Measurements from ENCODE around the gene DCXR.

The DCXR gene

DNA sequence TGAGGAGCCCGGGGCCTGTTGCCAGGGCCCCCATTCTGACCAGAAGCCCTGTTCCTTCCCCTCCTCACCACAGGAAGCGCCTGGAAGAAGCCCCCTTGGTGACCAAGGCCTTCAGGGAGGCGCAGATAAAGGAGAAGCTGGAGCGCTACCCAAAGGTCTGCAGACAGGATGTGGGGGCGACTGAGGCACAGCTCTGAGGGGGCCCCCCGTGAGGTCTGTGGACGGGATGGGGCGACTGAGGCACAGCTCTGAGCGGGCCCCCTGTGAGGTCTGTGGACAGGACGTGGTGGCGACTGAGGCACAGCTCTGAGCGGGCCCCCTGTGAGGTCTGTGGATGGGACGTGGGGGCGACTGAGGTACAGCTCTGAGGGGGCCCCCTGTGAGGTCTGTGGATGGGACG, 28.1 kb downstream of the DCXR start:
- no peaks in the 10 kb centered on the region for H3K36me3 ChIP-seq (ENCODE audit: insufficient read depth, low read depth, low read length)
- no peak overlapping the region for H3K9ac ChIP-seq (ENCODE audit: low read depth, low read length)
- H3K4me1 ChIP-seq (ENCODE audit: insufficient read depth, low read length), result no peaks in the 10 kb centered on the region
- H3K4me3 ChIP-seq (ENCODE audit: low read length), result no peak overlapping the region
- H3K9me3 ChIP-seq (ENCODE audit: insufficient read depth, low read depth, low read length), result no peaks in the 10 kb centered on the region
- no peaks in the 10 kb centered on the region for H3K27me3 ChIP-seq (ENCODE audit: insufficient read depth, low read length)
- H3K27ac ChIP-seq (ENCODE audit: low read length), result no peak overlapping the region

DNA sequence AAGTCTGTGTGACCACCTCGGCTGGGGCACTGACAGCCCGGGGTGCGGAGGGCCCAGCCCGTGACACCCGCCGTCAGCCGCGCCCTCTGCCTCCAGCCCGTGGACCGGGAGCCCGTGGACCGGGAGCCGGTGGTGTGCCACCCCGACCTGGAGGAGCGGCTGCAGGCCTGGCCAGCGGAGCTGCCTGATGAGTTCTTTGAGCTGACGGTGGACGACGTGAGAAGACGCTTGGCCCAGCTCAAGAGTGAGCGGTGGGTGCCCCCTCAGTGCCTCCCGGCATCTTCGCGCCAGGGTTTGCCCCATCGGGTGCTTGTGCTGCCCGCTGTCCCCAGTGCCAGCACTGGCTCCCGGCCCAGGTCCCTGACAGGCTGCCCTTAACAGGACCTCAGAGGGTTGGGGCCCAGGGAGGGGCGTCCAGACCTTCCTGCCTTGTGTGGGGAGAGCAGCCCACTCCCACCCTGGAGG, 28.5 kb downstream of the DCXR start:
- Histone ChIP-seq H3K4me1 (ENCODE audit: insufficient read depth, low read length) (no peaks in the 10 kb centered on the region), H3K27ac (ENCODE audit: low read length) (no peak overlapping the region), H3K27me3 (ENCODE audit: insufficient read depth, low read length) (no peaks in the 10 kb centered on the region), H3K36me3 (ENCODE audit: insufficient read depth, low read depth, low read length) (no peaks in the 10 kb centered on the region), H3K4me3 (ENCODE audit: low read length) (no peak overlapping the region), H3K9ac (ENCODE audit: low read depth, low read length) (no peak overlapping the region), H3K9me3 (ENCODE audit: insufficient read depth, low read depth, low read length) (no peaks in the 10 kb centered on the region)

DNA sequence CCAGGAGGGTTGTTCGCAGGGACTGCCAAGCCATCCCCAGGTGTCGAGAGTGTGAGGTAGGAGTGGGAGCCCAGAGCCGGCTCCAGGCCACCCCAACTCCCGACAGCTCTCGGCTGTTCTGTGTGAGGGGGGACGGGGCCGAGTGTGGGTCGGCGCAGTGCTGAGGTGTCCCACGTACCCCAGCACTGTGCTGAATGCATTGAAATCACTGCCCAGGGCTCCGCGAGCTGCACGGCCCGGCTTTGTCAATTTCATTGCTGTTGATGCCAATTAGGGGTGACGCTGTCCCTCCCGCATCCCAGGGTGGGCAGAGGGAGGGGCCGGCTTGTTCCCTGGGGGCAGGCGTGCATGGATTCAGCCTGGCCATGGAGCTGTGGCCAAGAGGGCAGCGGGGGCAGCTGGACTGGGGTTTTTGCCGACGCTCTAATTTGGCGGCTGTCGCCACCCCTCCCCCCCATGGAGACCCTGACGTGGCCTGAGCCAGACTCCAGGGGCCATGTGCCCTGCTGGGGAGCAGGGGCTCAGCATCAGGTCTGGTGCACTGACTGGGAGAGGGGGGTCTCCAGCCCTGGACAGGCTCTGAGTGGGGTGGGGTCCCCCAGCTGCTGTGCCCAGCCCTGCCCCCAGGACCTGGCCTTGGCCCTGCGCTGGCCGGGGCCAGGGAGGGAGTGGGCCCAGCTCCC, 29.1 kb downstream of the DCXR start:
- H3K4me1 ChIP-seq (ENCODE audit: insufficient read depth, low read length), result no peaks in the 10 kb centered on the region
- no peak overlapping the region for H3K9ac ChIP-seq (ENCODE audit: low read depth, low read length)
- no peak overlapping the region for H3K27ac ChIP-seq (ENCODE audit: low read length)

DNA sequence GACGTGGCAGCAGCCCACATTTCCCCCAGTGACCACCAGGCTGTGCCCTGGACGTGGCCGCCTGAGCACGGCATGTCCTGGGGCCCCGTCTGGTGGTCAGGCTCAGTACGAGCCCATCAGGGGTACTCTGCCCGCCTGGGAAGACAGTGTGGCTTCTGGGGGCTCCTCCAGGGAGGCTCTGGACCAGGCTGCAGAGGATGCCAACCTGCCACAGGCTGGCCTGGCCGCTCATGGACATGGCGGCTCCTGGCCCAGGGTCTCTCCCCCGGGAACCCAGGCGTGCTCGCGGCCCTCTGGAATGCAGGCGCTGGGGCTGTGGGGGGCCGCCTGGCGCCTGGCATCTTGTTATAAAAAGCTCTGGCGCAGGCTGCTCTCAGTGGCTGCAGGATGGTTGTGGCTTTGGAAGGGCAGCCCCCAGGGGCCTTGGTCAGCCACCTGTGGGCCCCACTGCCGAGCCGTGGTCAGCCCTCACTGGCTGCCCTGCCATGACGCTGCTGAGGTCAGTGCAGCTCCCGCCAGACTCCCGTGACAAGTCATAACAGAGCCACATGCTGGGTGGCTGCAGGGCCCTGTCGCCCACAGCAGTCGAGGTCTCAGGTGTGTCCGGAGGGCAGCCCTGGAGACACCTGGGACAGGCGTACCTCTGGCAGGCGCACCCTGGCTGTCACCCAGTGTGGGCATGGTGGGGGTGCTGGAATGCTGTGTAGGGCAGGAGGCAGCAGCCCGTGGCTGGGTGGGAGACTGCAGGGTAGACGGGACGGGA, 29.8 kb downstream of the DCXR start:
- no peaks in the 10 kb centered on the region for H3K36me3 ChIP-seq (ENCODE audit: insufficient read depth, low read depth, low read length)
- H3K27ac ChIP-seq (ENCODE audit: low read length), result no peak overlapping the region
- H3K4me1 ChIP-seq (ENCODE audit: insufficient read depth, low read length), result no peaks in the 10 kb centered on the region
- H3K9ac ChIP-seq (ENCODE audit: low read depth, low read length), result no peak overlapping the region
- no peak overlapping the region for H3K4me3 ChIP-seq (ENCODE audit: low read length)
- H3K27me3 ChIP-seq (ENCODE audit: insufficient read depth, low read length), result no peaks in the 10 kb centered on the region
- H3K9me3 ChIP-seq (ENCODE audit: insufficient read depth, low read depth, low read length), result no peaks in the 10 kb centered on the region

More for the DNA sequence above, 29.1 kb downstream of the DCXR start:
- Histone ChIP-seq H3K4me3 (ENCODE audit: low read length) (no peak overlapping the region), H3K27me3 (ENCODE audit: insufficient read depth, low read length) (no peaks in the 10 kb centered on the region), H3K36me3 (ENCODE audit: insufficient read depth, low read depth, low read length) (no peaks in the 10 kb centered on the region), H3K9me3 (ENCODE audit: insufficient read depth, low read depth, low read length) (no peaks in the 10 kb centered on the region)

DNA sequence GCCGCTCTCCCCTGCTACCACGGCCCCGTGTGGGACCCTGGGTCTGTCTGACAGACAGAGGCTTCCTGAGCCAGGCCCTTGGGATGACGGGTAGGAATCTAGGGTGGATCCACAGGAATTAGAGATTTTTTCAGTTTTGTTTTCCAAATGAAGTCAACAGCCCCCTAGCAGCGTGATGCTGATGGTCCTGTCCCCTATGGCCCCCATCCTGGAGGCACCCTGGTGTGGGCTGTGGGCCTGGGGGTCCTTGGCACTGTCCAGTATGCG, 30.3 kb downstream of the DCXR start:
- H3K9ac ChIP-seq (ENCODE audit: low read depth, low read length), result no peak overlapping the region
- H3K9me3 ChIP-seq (ENCODE audit: insufficient read depth, low read depth, low read length), result no peaks in the 10 kb centered on the region
- no peak overlapping the region for H3K27ac ChIP-seq (ENCODE audit: low read length)
- no peaks in the 10 kb centered on the region for H3K4me1 ChIP-seq (ENCODE audit: insufficient read depth, low read length)
- no peaks in the 10 kb centered on the region for H3K36me3 ChIP-seq (ENCODE audit: insufficient read depth, low read depth, low read length)
- no peak overlapping the region for H3K4me3 ChIP-seq (ENCODE audit: low read length)
- H3K27me3 ChIP-seq (ENCODE audit: insufficient read depth, low read length), result no peaks in the 10 kb centered on the region

DNA sequence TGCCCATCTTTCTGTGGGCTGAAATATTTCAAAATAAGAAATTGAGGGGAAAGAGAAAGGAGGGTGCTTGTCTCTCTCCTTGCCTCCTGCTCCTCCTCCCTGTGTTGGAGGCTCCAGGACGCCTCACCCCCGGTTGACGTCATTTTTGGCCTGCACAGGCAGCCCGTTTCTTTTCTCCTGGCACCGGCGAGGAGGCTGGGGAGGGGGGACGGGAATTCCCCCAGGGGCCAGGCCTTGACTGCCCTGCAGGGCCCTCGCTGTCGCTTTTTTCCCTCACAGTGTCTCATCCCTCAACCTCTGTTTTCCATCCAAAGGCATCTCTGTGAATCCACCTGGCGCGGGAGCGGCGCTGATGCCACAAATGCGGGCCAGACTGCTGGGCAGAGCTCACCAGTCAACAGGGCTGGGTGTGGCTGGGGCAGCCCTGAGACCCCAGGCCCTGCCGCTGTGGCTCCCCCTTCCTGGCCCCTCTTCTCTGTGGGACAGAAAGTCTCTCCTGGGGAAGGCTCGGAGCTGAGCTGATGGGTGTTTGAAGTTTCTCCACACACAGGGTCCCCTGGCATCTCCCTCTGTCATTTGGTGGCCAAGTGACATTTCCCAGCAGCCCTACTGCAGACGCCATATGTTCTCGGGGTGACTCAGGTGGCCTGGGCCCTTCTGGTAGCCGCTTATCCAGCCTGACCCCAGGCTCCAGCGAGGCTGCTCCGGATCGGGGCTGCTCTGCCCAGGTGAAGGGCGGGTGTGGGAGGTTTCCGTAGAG, 30.8 kb downstream of the DCXR start:
- no peaks in the 10 kb centered on the region for H3K36me3 ChIP-seq (ENCODE audit: insufficient read depth, low read depth, low read length)
- H3K4me1 ChIP-seq (ENCODE audit: insufficient read depth, low read length), result no peaks in the 10 kb centered on the region
- no peak overlapping the region for H3K9ac ChIP-seq (ENCODE audit: low read depth, low read length)
- no peak overlapping the region for H3K4me3 ChIP-seq (ENCODE audit: low read length)
- H3K9me3 ChIP-seq (ENCODE audit: insufficient read depth, low read depth, low read length), result no peaks in the 10 kb centered on the region
- H3K27me3 ChIP-seq (ENCODE audit: insufficient read depth, low read length), result no peaks in the 10 kb centered on the region
- no peak overlapping the region for H3K27ac ChIP-seq (ENCODE audit: low read length)

DNA sequence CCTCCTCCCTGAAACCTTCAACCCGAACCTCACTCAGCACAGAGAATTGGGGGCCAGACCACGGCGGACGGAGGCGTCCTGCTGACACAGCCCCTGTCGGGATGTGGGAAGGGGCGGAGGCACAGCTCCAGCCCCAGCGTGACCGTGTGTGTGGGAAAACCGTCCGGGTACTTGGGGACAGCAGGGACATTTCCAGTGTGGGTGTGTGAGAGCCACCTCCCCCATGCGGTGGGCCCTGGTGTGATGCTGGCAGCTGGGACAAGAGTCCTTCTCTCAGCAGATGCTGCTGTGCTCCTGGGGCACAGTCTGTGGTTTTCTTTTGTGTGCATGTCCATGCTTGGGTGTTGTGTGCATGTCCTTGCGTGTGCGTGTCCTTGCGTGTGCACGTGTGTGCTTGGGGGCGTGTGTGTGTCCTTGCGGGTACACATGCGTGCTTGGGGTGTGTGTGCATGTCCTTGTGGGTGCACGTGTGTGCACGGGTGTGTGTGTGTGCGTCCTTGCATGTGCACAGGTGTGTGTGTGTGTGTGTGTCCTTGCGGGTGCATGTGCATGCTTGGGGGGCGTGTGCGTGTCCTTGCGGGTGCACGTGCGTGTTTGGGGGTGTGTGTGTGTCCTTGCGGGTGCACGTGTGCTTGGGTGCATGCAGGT, 31.7 kb downstream of the DCXR start:
- no peak overlapping the region for H3K27ac ChIP-seq (ENCODE audit: low read length)
- no peaks in the 10 kb centered on the region for H3K9me3 ChIP-seq (ENCODE audit: insufficient read depth, low read depth, low read length)
- no peaks in the 10 kb centered on the region for H3K27me3 ChIP-seq (ENCODE audit: insufficient read depth, low read length)
- no peak overlapping the region for H3K9ac ChIP-seq (ENCODE audit: low read depth, low read length)
- no peaks in the 10 kb centered on the region for H3K36me3 ChIP-seq (ENCODE audit: insufficient read depth, low read depth, low read length)
- H3K4me3 ChIP-seq (ENCODE audit: low read length), result no peak overlapping the region
- H3K4me1 ChIP-seq (ENCODE audit: insufficient read depth, low read length), result no peaks in the 10 kb centered on the region

DNA sequence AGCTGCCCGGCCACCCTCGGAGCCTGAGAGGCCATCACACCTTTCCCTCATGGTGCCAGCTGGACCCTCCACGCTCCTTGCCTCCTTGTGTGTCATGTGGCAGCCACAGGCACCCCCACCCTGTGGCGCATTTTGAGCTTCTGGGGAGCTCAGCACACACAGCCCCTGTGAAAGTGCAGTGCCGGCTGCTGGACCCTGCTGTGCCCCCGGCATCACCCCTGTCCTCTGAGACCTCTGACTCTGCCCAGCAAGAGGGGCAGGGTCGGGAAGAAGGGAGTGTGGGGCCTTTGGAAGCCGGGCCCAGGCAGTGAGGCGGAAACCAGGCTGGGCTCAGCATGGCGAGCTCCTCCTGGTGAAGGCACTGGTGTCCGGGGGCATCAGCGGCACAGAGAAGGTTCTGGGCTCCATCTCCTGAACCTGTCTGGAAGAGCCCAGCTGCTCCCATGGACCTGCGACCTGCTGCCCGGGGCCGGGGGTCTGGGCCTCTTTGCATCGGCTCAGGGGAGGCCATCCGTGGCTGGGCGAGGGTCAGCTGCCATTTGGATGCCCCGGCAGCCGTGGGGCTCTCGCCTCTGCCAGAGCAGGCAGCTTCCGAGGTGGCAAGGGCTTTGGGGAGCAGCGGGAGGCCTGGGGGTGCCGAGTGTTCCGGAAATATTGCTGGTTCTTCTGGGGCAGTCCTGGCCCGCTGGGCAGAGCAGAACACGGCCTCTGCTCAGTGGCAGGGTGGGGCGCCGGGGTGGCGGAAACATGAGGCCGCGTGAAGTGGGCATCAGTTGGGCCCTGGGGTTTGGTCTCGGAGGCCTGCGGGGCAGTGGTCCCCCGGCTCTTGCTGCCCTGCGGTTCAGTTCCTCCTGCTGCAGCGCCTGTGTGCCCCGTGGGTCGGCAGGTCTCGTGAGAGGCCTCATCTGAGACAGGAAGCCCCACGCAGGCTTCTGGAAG, 32.7 kb downstream of the DCXR start:
- H3K4me3 ChIP-seq (ENCODE audit: low read length), result no peak overlapping the region
- no peaks in the 10 kb centered on the region for H3K36me3 ChIP-seq (ENCODE audit: insufficient read depth, low read depth, low read length)
- no peaks in the 10 kb centered on the region for H3K27me3 ChIP-seq (ENCODE audit: insufficient read depth, low read length)
- H3K4me1 ChIP-seq (ENCODE audit: insufficient read depth, low read length), result no peaks in the 10 kb centered on the region
- no peaks in the 10 kb centered on the region for H3K9me3 ChIP-seq (ENCODE audit: insufficient read depth, low read depth, low read length)
- H3K9ac ChIP-seq (ENCODE audit: low read depth, low read length), result no peak overlapping the region
- H3K27ac ChIP-seq (ENCODE audit: low read length), result no peak overlapping the region

DNA sequence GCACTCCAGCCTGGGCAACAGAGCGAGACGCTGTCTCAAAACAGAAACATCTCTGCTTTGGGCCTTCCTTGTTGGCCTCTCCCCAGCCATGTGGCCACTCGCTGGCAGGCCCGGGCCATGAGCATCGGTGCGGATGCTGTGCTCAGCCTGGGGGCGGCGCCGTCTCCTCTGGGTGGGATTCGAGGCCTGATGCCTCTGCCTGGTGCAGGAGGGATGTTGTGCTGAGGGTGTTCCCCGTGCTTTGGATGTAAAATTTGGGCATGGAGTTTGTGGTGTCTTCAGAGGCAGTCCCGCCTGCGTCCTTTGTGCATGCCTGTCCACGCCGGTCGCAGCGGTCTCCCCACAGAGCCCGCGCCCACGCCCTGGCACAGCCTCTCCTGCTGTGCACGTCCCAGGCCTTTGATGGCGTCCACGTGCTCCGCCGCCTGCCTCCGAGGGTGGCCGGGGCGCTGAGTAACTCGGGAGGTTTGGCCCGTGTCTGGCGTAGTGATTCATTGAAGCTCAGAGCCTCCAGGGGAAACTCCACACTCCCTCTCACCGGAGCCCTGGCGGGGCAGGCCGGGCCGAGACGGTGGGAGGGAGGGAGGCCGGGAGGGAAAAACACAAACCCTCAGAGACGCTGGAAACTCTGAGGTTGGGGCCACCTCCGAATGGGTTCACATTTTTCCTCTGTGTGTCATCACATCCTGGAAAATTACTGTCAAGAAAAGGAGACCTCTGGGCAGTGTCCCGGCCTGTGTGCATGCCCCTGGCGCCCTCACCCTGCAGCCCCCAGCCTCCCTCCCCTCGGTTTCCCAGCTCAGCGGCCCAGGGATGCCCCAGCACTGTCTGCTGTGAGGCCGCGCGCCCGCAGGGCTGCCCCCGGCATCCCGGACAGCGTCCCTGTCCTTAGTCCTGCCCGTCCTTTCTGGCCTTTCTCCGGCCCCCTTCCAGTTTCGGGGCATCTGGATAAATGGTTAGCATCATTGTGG, 33.8 kb downstream of the DCXR start:
- H3K36me3 ChIP-seq (ENCODE audit: insufficient read depth, low read depth, low read length), result no peaks in the 10 kb centered on the region; the same call in 1 of the 2 replicates
- no peaks in the 10 kb centered on the region for H3K4me1 ChIP-seq (ENCODE audit: insufficient read depth, low read length)
- no peak overlapping the region for H3K9ac ChIP-seq (ENCODE audit: low read depth, low read length)
- no peak overlapping the region for H3K4me3 ChIP-seq (ENCODE audit: low read length)
- H3K9me3 ChIP-seq (ENCODE audit: insufficient read depth, low read depth, low read length), result no peaks in the 10 kb centered on the region
- no peaks in the 10 kb centered on the region for H3K27me3 ChIP-seq (ENCODE audit: insufficient read depth, low read length)
- no peak overlapping the region for H3K27ac ChIP-seq (ENCODE audit: low read length)

DNA sequence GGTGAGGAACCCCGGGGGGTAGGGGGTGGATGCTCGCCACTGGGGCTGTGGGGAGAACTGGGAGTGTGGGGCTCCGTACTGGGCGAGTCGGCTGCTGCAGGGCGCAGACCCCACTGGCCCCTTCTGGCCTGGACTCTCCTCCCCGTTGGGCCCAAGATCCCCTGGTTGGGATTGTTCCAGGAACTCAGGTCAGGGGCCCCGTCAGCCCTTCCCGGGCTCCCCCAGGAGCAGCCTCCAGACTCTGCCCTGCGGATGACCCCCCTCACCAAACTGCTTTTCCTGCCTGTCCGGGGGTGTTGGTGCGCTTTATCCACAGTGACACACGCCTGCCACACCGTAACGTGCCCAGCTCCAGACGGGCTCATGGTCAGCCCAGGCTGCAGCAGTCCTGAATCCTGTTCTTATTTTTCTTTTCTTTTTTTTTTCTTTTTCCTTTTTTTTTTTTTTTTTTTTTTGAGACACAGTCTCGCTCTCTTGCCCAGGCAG, 35.9 kb downstream of the DCXR start:
- Histone ChIP-seq H3K9me3 (ENCODE audit: insufficient read depth, low read depth, low read length) (no peaks in the 10 kb centered on the region), H3K4me1 (ENCODE audit: insufficient read depth, low read length) (no peaks in the 10 kb centered on the region), H3K27ac (ENCODE audit: low read length) (no peak overlapping the region), H3K27me3 (ENCODE audit: insufficient read depth, low read length) (no peaks in the 10 kb centered on the region), H3K36me3 (ENCODE audit: insufficient read depth, low read depth, low read length) (peaks cover 3% of the 10 kb centered on the region; the same call in 1 of the 2 replicates), H3K9ac (ENCODE audit: low read depth, low read length) (no peak overlapping the region), H3K4me3 (ENCODE audit: low read length) (no peak overlapping the region)
